ENCODE data around the gene INPP5D. TPM values are rescaled to one million over a fixed set of nuclear protein-coding genes. Genes with fewer than 3 reads are reported as not detected.
"Not testable (repeated sequence)": the region's sequence is repeated elsewhere in the genome, so short reads cannot be mapped to it uniquely, and the experiment has no call there.

Gene INPP5D
- 0.22 and 1.5 TPM in 2 replicates for total RNA-seq (2012; rRNA removed)

GRCh38 chr2:233059797-233060500 is at the start of gene INPP5D:
Gene INPP5D, plus strand, starts transcription at chr2:233060342. Its CDS starts 137 bp downstream, at chr2:233060479.
- no peaks in the 10 kb centered on the region for H3K9me3 ChIP-seq (replicated peaks; ENCODE audit: low read length)
- H3K4me3 ChIP-seq (ENCODE audit: low read length), result peak within 1 kb of the TSS; percentile 33
- peak within 1 kb of the TSS; percentile 68 for H3K4me2 ChIP-seq (ENCODE audit: low read length)
- no peaks in the 10 kb centered on the region for H3K36me3 ChIP-seq (ENCODE audit: insufficient read depth, low read length)
- H3K9ac ChIP-seq (ENCODE audit: low read depth, low read length), result peak within 1 kb of the TSS; percentile 44
- H3K27me3 ChIP-seq (ENCODE audit: control insufficient read depth, insufficient read depth, low read length), result peaks cover 10% of the 10 kb centered on the region
- peaks cover 7% of the 10 kb centered on the region for H3K4me1 ChIP-seq (ENCODE audit: control insufficient read depth, insufficient read depth, low read length)

DNA sequence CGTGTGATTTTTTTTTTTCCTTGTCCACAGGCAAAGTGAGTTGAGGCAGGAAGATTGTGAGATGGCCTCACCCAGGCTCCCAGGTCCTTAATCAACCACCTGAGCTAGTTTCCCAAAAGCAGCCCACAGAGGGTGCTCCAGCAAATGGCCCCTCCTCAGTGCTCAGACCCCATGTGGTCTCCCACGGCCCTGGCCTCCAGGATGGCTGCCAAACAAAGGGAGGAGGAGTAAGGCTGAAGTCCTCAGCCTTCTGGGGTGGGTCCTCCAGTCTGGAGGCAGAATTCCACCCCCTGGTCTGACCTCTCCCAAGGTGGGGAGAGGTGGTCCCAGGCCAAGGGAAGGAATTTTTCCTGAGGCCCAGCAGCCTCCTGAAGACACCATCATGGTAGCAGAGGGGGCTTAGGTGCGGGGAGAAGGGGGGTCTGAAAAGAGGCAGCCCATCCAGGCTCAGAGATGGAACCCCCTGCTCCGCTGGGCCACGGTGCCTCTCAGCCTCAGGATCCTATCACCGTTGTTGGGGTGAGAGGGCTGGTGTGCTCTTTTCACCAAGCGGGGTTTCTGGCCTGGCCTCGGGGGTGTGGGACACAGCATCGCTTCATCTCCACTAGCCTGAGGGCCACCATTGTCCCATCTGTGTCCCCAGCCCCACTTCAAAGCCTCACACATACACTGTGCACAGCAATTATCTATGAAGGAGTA is 49.4 kb upstream of the INPP5D start:
- Histone ChIP-seq H3K4me2 (ENCODE audit: low read length) (no peak overlapping the region), H3K9ac (ENCODE audit: low read depth, low read length) (no peak overlapping the region)

GRCh38 chr2:233011268-233011650 is 48.9 kb upstream of the INPP5D start:
- H3K9ac ChIP-seq (ENCODE audit: low read depth, low read length), result no peak overlapping the region
- H3K9me3 ChIP-seq (replicated peaks; ENCODE audit: low read length), result no peaks in the 10 kb centered on the region
- H3K27me3 ChIP-seq (ENCODE audit: control insufficient read depth, insufficient read depth, low read length), result peaks cover 6% of the 10 kb centered on the region
- H3K36me3 ChIP-seq (ENCODE audit: insufficient read depth, low read length), result no peaks in the 10 kb centered on the region
- no peak overlapping the region for H3K4me2 ChIP-seq (ENCODE audit: low read length)
- no peak overlapping the region for H3K4me3 ChIP-seq (ENCODE audit: low read length)
- H3K4me1 ChIP-seq (ENCODE audit: control insufficient read depth, insufficient read depth, low read length), result no peaks in the 10 kb centered on the region

More for the DNA sequence above, 49.4 kb upstream of the INPP5D start:
- Histone ChIP-seq H3K36me3 (ENCODE audit: insufficient read depth, low read length) (no peaks in the 10 kb centered on the region), H3K9me3 (replicated peaks; ENCODE audit: low read length) (no peaks in the 10 kb centered on the region), H3K27me3 (ENCODE audit: control insufficient read depth, insufficient read depth, low read length) (peaks cover 6% of the 10 kb centered on the region), H3K4me1 (ENCODE audit: control insufficient read depth, insufficient read depth, low read length) (no peaks in the 10 kb centered on the region), H3K4me3 (ENCODE audit: low read length) (no peak overlapping the region)

DNA sequence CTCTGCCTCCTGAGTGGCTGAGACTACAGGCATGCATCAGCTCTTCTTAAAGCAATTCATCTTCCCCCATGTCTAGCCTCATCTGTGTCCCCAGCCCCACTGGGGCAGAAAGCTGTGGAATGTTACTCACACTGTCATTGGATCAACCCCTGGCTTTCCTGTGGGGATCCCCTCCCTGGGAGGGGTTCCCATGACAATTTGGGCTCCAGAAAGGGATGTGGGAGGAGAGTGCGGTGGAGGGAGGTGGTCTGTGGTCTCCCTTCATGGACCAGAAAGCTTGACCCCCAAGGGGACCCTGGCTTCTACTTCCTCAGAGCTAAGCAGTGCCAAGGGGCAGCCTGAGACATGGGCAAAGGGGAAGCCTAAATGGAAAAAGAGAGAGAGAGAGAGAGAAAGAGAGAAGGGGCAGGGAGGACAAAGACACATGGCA is 48.4 kb upstream of the INPP5D start:
- no peak overlapping the region for H3K4me2 ChIP-seq (ENCODE audit: low read length)
- no peaks in the 10 kb centered on the region for H3K36me3 ChIP-seq (ENCODE audit: insufficient read depth, low read length)
- no peak overlapping the region for H3K9ac ChIP-seq (ENCODE audit: low read depth, low read length)
- no peaks in the 10 kb centered on the region for H3K9me3 ChIP-seq (replicated peaks; ENCODE audit: low read length)
- H3K4me3 ChIP-seq (ENCODE audit: low read length), result no peak overlapping the region
- H3K27me3 ChIP-seq (ENCODE audit: control insufficient read depth, insufficient read depth, low read length), result peaks cover 6% of the 10 kb centered on the region
- H3K4me1 ChIP-seq (ENCODE audit: control insufficient read depth, insufficient read depth, low read length), result no peaks in the 10 kb centered on the region

DNA sequence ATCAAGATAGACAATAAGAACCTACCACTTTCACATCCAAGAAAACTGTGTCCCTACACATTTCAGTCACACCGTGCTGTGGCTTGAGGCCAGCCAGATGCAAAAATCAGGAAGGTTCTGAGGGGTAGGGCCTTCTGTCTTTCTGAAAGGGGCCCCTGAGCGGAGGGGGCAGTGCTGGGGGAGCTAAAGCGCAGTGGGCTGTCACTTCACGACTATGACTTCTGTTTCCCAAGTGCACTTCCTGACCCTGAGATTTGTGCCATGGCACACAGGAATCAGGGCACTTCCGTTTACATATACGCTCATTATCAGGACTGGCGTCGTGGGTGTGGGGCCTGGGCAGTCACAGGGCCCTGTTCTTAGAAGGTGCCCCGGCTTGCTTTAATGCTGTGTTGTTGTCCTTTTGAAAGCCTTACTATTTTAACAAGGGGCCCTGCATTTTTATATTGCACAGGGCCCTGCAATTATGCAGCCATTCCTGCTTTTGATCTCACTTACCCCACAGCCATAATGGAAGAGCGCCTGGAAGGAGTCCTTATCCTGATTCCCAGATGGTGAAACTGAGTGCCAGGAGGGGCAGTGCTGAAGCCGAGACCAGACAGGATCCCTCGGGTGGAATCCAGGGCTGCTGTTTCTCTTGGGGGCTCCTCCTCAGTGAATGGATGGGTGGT is 47.7 kb upstream of the INPP5D start:
- peaks cover 4% of the 10 kb centered on the region for H3K27me3 ChIP-seq (ENCODE audit: control insufficient read depth, insufficient read depth, low read length)
- H3K9me3 ChIP-seq (replicated peaks; ENCODE audit: low read length), result no peaks in the 10 kb centered on the region
- no peak overlapping the region for H3K4me3 ChIP-seq (ENCODE audit: low read length)
- H3K4me1 ChIP-seq (ENCODE audit: control insufficient read depth, insufficient read depth, low read length), result no peaks in the 10 kb centered on the region
- no peak overlapping the region for H3K4me2 ChIP-seq (ENCODE audit: low read length)
- no peaks in the 10 kb centered on the region for H3K36me3 ChIP-seq (ENCODE audit: insufficient read depth, low read length)
- H3K9ac ChIP-seq (ENCODE audit: low read depth, low read length), result no peak overlapping the region

GRCh38 chr2:233013027-233013461 is 47.1 kb upstream of the INPP5D start, which contains the start of gene NGEF:
Gene NGEF, minus strand, starts transcription at chr2:233013256. Its CDS starts 38,366 bp downstream, at chr2:232974890.
- H3K4me1 ChIP-seq (ENCODE audit: control insufficient read depth, insufficient read depth, low read length), result no peaks in the 10 kb centered on the region
- no peak within 1 kb of the TSS for H3K4me2 ChIP-seq (ENCODE audit: low read length)
- no peaks in the 10 kb centered on the region for H3K9me3 ChIP-seq (replicated peaks; ENCODE audit: low read length)
- H3K4me3 ChIP-seq (ENCODE audit: low read length), result no peak within 1 kb of the TSS
- peaks cover 3% of the 10 kb centered on the region for H3K27me3 ChIP-seq (ENCODE audit: control insufficient read depth, insufficient read depth, low read length)
- H3K9ac ChIP-seq (ENCODE audit: low read depth, low read length), result no peak within 1 kb of the TSS
- no peaks in the 10 kb centered on the region for H3K36me3 ChIP-seq (ENCODE audit: insufficient read depth, low read length)

DNA sequence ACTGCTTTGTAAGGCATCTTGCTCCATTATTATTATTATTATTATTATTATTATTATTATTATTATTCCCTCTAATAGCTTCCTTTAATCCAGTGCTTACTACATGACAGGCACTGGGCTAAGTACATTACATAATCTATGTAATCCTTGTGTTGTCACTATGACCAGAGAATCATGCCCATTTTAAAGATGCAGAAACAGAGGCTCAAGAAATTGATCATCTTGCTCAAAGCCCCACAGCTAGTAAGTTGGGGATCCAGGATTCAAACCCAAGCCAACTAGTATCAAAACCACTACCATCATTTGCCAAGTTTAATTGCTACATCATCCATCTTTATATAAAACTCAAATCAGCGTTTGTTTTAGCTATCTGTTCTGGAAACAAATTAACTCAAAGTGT is 46.5 kb upstream of the INPP5D start:
- Histone ChIP-seq H3K27me3 (ENCODE audit: control insufficient read depth, insufficient read depth, low read length) (peaks cover 3% of the 10 kb centered on the region), H3K4me2 (ENCODE audit: low read length) (no peak overlapping the region), H3K9me3 (replicated peaks; ENCODE audit: low read length) (no peaks in the 10 kb centered on the region), H3K36me3 (ENCODE audit: insufficient read depth, low read length) (no peaks in the 10 kb centered on the region), H3K9ac (ENCODE audit: low read depth, low read length) (no peak overlapping the region), H3K4me3 (ENCODE audit: low read length) (no peak overlapping the region), H3K4me1 (ENCODE audit: control insufficient read depth, insufficient read depth, low read length) (no peaks in the 10 kb centered on the region)

DNA sequence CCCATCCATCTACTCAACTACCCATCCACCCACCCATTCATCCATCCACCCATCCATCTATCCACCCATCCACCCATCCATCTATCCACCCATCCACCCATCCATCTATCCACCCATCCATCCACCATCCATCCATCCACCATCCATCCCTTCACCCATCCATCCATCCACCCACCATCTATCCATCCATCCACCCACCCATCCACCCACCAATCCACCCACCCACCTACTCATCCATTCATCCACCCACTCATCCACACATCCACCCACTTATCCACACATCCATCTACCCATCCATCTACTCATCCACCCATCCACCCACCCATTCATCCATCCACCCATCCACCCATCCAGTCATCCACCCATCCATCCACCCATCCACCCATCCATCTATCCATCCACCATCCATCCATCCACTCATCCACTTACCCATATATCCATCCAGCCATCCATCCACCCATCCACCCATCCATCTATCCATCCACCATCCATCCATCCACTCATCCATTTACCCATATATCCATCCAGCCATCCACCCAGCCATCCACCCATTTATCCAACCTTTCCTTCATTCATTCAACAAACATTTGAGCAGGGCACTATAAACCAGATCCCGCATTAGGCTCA is 45.0 kb upstream of the INPP5D start:
- no peak overlapping the region for H3K4me3 ChIP-seq (ENCODE audit: low read length)
- no peaks in the 10 kb centered on the region for H3K4me1 ChIP-seq (ENCODE audit: control insufficient read depth, insufficient read depth, low read length)
- H3K27me3 ChIP-seq (ENCODE audit: control insufficient read depth, insufficient read depth, low read length), result peaks cover 3% of the 10 kb centered on the region
- no peaks in the 10 kb centered on the region for H3K9me3 ChIP-seq (replicated peaks; ENCODE audit: low read length)
- no peaks in the 10 kb centered on the region for H3K36me3 ChIP-seq (ENCODE audit: insufficient read depth, low read length)
- H3K4me2 ChIP-seq (ENCODE audit: low read length), result no peak overlapping the region
- H3K9ac ChIP-seq (ENCODE audit: low read depth, low read length), result no peak overlapping the region

DNA sequence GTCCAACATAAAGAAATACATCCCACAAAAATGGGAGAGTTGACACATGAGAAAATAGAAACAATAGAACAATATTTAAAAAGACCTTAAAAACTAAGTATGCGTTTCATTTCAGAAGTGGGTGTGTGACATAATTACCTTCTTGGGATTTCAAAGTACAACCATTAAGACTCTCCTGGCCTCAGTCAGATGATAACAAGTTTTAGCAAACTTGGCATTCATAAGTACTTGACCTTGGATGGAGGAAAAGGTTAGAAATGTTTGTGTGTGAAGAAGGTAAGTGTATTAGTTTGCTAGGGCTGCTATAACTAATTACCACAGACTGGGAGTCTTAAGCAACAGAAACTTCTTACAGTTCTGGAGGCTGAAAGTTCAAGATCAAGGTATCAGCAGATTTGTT is 42.2 kb upstream of the INPP5D start:
- no peaks in the 10 kb centered on the region for H3K9me3 ChIP-seq (replicated peaks; ENCODE audit: low read length)
- H3K4me2 ChIP-seq (ENCODE audit: low read length), result no peak overlapping the region
- no peaks in the 10 kb centered on the region for H3K36me3 ChIP-seq (ENCODE audit: insufficient read depth, low read length)
- peaks cover 3% of the 10 kb centered on the region for H3K27me3 ChIP-seq (ENCODE audit: control insufficient read depth, insufficient read depth, low read length)
- H3K4me3 ChIP-seq (ENCODE audit: low read length), result no peak overlapping the region
- H3K4me1 ChIP-seq (ENCODE audit: control insufficient read depth, insufficient read depth, low read length), result no peaks in the 10 kb centered on the region
- no peak overlapping the region for H3K9ac ChIP-seq (ENCODE audit: low read depth, low read length)

- H3K4me2 ChIP-seq (ENCODE audit: low read length); H3K4me1 ChIP-seq (ENCODE audit: control insufficient read depth, insufficient read depth, low read length): not testable (repeated sequence)
Measured at GRCh38 chr2:233019610-233020009, 40.5 kb upstream of the INPP5D start.

DNA sequence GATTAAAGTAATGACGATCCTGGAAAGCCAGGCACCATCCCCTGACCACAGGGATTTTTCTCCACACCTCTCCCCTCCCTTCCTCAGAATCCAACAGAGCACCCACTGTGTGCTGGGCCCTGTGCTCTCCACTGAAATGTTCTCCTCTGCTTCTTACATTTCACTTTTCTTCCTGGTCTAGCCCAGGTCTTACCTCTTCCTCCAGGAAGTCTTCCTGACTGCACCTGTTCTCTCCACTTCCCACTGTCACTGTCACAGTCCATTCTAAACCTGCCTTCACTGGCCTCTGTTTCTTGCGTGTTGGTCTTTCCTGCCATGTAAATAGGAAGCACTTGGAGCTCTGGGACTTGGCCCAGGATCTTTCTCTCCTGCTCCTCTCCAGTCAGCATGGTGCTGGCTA is 39.7 kb upstream of the INPP5D start:
- Histone ChIP-seq H3K27me3 (ENCODE audit: control insufficient read depth, insufficient read depth, low read length) (no peaks in the 10 kb centered on the region), H3K4me3 (ENCODE audit: low read length) (no peak overlapping the region), H3K4me2 (ENCODE audit: low read length) (no peak overlapping the region), H3K9ac (ENCODE audit: low read depth, low read length) (no peak overlapping the region), H3K36me3 (ENCODE audit: insufficient read depth, low read length) (no peaks in the 10 kb centered on the region), H3K4me1 (ENCODE audit: control insufficient read depth, insufficient read depth, low read length) (no peaks in the 10 kb centered on the region), H3K9me3 (replicated peaks; ENCODE audit: low read length) (no peaks in the 10 kb centered on the region)

More at GRCh38 chr2:233019610-233020009, 40.5 kb upstream of the INPP5D start:
- not testable (repeated sequence) for H3K9me3 ChIP-seq (replicated peaks; ENCODE audit: low read length); H3K36me3 ChIP-seq (ENCODE audit: insufficient read depth, low read length); H3K9ac ChIP-seq (ENCODE audit: low read depth, low read length); H3K4me3 ChIP-seq (ENCODE audit: low read length); H3K27me3 ChIP-seq (ENCODE audit: control insufficient read depth, insufficient read depth, low read length)
